ENCODE measurements around the gene ENKUR. TPM values are rescaled to one million over a fixed set of nuclear protein-coding genes. Genes with fewer than 3 reads are reported as not detected.
"Not testable (repeated sequence)": the region's sequence is repeated elsewhere in the genome, so short reads cannot be mapped to it uniquely, and the experiment has no call there.

Gene ENKUR
- total RNA-seq, 1 donor from 2014 or later, result 4.6 TPM

GRCh38 chr10:24971374-24971773 is 44.6 kb downstream of the ENKUR start:
- no peaks in the 10 kb centered on the region for H3K36me3 ChIP-seq (ENCODE audit: control insufficient read depth, insufficient read depth, low read length)
- no peak for DNase-seq (ENCODE audit: low read depth)
- H3K27me3 ChIP-seq (ENCODE audit: control insufficient read depth, insufficient read depth, low read length), result no peaks in the 10 kb centered on the region
- TF ChIP-seq CTCF (IDR thresholded peaks at IDR 0.05; ENCODE audit: insufficient read depth, low read length, poor library complexity, severe bottlenecking), result no peak
- no peak overlapping the region for H3K4me3 ChIP-seq (ENCODE audit: low read depth, low read length)

GRCh38 chr10:24969841-24970281 is 46.1 kb downstream of the ENKUR start:
- TF ChIP-seq CTCF (IDR thresholded peaks at IDR 0.05; ENCODE audit: insufficient read depth, low read length, poor library complexity, severe bottlenecking), result no peak
- H3K36me3 ChIP-seq (ENCODE audit: control insufficient read depth, insufficient read depth, low read length), result no peaks in the 10 kb centered on the region
- H3K27me3 ChIP-seq (ENCODE audit: control insufficient read depth, insufficient read depth, low read length), result no peaks in the 10 kb centered on the region
- DNase-seq (ENCODE audit: low read depth), result no peak
- H3K4me3 ChIP-seq (ENCODE audit: low read depth, low read length), result no peak overlapping the region

GRCh38 chr10:24968951-24969350 is 47.0 kb downstream of the ENKUR start:
- H3K4me3 ChIP-seq (ENCODE audit: low read depth, low read length); DNase-seq (ENCODE audit: low read depth); H3K36me3 ChIP-seq (ENCODE audit: control insufficient read depth, insufficient read depth, low read length); H3K27me3 ChIP-seq (ENCODE audit: control insufficient read depth, insufficient read depth, low read length): not testable (repeated sequence)

GRCh38 chr10:24968349-24968748 is 47.6 kb downstream of the ENKUR start:
- no peaks in the 10 kb centered on the region for H3K27me3 ChIP-seq (ENCODE audit: control insufficient read depth, insufficient read depth, low read length)
- no peak for DNase-seq (ENCODE audit: low read depth)
- no peak for TF ChIP-seq CTCF (IDR thresholded peaks at IDR 0.05; ENCODE audit: insufficient read depth, low read length, poor library complexity, severe bottlenecking)

GRCh38 chr10:24966962-24967481 is 48.9 kb downstream of the ENKUR start:
- no peak for DNase-seq (ENCODE audit: low read depth)
- TF ChIP-seq CTCF (IDR thresholded peaks at IDR 0.05; ENCODE audit: insufficient read depth, low read length, poor library complexity, severe bottlenecking), result no peak
- Histone ChIP-seq H3K4me3 (ENCODE audit: low read depth, low read length) (no peak overlapping the region), H3K27me3 (ENCODE audit: control insufficient read depth, insufficient read depth, low read length) (no peaks in the 10 kb centered on the region), H3K36me3 (ENCODE audit: control insufficient read depth, insufficient read depth, low read length) (no peaks in the 10 kb centered on the region)

More at GRCh38 chr10:24968349-24968748, 47.6 kb downstream of the ENKUR start:
- H3K4me3 ChIP-seq (ENCODE audit: low read depth, low read length), result no peak overlapping the region
- H3K36me3 ChIP-seq (ENCODE audit: control insufficient read depth, insufficient read depth, low read length), result no peaks in the 10 kb centered on the region

- no peak for TF ChIP-seq CTCF (IDR thresholded peaks at IDR 0.05; ENCODE audit: insufficient read depth, low read length, poor library complexity, severe bottlenecking)
- H3K4me3 ChIP-seq (ENCODE audit: low read depth, low read length), result no peak overlapping the region
- H3K27me3 ChIP-seq (ENCODE audit: control insufficient read depth, insufficient read depth, low read length), result no peaks in the 10 kb centered on the region
- no peaks in the 10 kb centered on the region for H3K36me3 ChIP-seq (ENCODE audit: control insufficient read depth, insufficient read depth, low read length)
- no peak for DNase-seq (ENCODE audit: low read depth)
These were observed 50.9 kb downstream of the ENKUR start for GRCh38 chr10:24965051-24965450.

Measured in kidney epithelial cell (primary cell).